ENCODE results near the gene GNB5. TPM values are rescaled to one million over a fixed set of nuclear protein-coding genes. Genes with fewer than 3 reads are reported as not detected.

The GNB5 gene
- total and polyA plus RNA-seq, 2 of the 13 experiments (the other 11 are each of a cell fraction or from before 2014, with no cell fraction given): 13.7 to 14.4 TPM

GRCh38 chr15:52139599-52140462, 51.4 kb downstream of the GNB5 start (continued):
- TF ChIP-seq HNRNPLL (IDR thresholded peaks at IDR 0.05; ENCODE audit: low read depth, low read length, poor library complexity, severe bottlenecking) (no peak), ELF4 (CRISPR knock-in tag; IDR thresholded peaks at IDR 0.05; ENCODE audit: borderline replicate concordance) (no peak), ZNF256 (CRISPR knock-in tag; conservative IDR thresholded peaks at IDR 0.05) (0 out of 2 replicates have a peak, but pooled peaks have one; percentile 42), XRCC5 (optimal IDR thresholded peaks at IDR 0.05; ENCODE audit: low read length) (peak; percentile 82), POLR2A (IDR thresholded peaks at IDR 0.05; ENCODE audit: insufficient read depth in 1 of 2, low read depth in 2 of 2, low read length in 2 of 2) (no peak), MED1 (CRISPR knock-in tag; IDR thresholded peaks at IDR 0.05) (peak; percentile 49; the same call in 1 of the 2 replicates), FOXP1 (IDR thresholded peaks at IDR 0.05) (no peak), FOXP1 (CRISPR knock-in tag; IDR thresholded peaks at IDR 0.05) (0 out of 2 replicates have a peak, but pooled peaks have one; percentile 21), IRF2 (CRISPR knock-in tag; IDR thresholded peaks at IDR 0.05) (peak; percentile 58), SAP130 (CRISPR knock-in tag; IDR thresholded peaks at IDR 0.05; ENCODE audit: low read depth) (peak; percentile 33; the same call in 1 of the 2 replicates), STAG1 (CRISPR knock-in tag; IDR thresholded peaks at IDR 0.05) (peak; percentile 91), ZNF574 (CRISPR knock-in tag; IDR thresholded peaks at IDR 0.05) (peak; percentile 41; the same call in 1 of the 2 replicates), FOXK1 (CRISPR knock-in tag; IDR thresholded peaks at IDR 0.05; ENCODE audit: borderline replicate concordance, low read depth) (peak; percentile 75; the same call in 1 of the 2 replicates), ZBTB20 (CRISPR knock-in tag; IDR thresholded peaks at IDR 0.05; ENCODE audit: borderline replicate concordance, low read depth) (peak; percentile 50; the same call in 1 of the 2 replicates), MIER3 (CRISPR knock-in tag; IDR thresholded peaks at IDR 0.05; ENCODE audit: borderline replicate concordance) (peak; percentile 42; the same call in 1 of the 2 replicates), ATF7-NPFF (CRISPR knock-in tag; IDR thresholded peaks at IDR 0.05; ENCODE audit: low read depth) (peak; percentile 38; the same call in 1 of the 2 replicates), ZNF772 (CRISPR knock-in tag; IDR thresholded peaks at IDR 0.05) (0 out of 2 replicates have a peak, but pooled peaks have one; percentile 52), ZNF414 (CRISPR knock-in tag; IDR thresholded peaks at IDR 0.05) (0 out of 2 replicates have a peak, but pooled peaks have one; percentile 53), HNF4A (CRISPR knock-in tag; IDR thresholded peaks at IDR 0.05) (peak; percentile 29), FOSL2 (CRISPR knock-in tag; IDR thresholded peaks at IDR 0.05) (peak; percentile 37; the same call in 1 of the 2 replicates), CEBPG (CRISPR knock-in tag; IDR thresholded peaks at IDR 0.05) (peak; percentile 20; the same call in 1 of the 2 replicates), SMC3 (IDR thresholded peaks at IDR 0.05; ENCODE audit: low read length) (peak; percentile 92), ARNTL (CRISPR knock-in tag; IDR thresholded peaks at IDR 0.05) (0 out of 2 replicates have a peak, but pooled peaks have one; percentile 30)
- TF ChIP-seq, protein P1, sequence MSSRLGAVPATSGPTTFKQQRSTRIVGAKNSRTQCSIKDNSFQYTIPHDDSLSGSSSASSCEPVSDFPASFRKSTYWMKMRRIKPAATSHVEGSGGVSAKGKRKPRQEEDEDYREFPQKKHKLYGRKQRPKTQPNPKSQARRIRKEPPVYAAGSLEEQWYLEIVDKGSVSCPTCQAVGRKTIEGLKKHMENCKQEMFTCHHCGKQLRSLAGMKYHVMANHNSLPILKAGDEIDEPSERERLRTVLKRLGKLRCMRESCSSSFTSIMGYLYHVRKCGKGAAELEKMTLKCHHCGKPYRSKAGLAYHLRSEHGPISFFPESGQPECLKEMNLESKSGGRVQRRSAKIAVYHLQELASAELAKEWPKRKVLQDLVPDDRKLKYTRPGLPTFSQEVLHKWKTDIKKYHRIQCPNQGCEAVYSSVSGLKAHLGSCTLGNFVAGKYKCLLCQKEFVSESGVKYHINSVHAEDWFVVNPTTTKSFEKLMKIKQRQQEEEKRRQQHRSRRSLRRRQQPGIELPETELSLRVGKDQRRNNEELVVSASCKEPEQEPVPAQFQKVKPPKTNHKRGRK (CRISPR knock-in tag; IDR thresholded peaks at IDR 0.05): no peak
- TF ChIP-seq, protein P2, sequence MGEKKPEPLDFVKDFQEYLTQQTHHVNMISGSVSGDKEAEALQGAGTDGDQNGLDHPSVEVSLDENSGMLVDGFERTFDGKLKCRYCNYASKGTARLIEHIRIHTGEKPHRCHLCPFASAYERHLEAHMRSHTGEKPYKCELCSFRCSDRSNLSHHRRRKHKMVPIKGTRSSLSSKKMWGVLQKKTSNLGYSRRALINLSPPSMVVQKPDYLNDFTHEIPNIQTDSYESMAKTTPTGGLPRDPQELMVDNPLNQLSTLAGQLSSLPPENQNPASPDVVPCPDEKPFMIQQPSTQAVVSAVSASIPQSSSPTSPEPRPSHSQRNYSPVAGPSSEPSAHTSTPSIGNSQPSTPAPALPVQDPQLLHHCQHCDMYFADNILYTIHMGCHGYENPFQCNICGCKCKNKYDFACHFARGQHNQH (CRISPR knock-in tag; IDR thresholded peaks at IDR 0.05): peak; percentile 43; the same call in 1 of the 2 replicates

Data from HepG2 (cell line).